HCT116 (cell line): ENCODE measurements around the gene GARIN5B. TPM values are rescaled to one million over a fixed set of nuclear protein-coding genes. Genes with fewer than 3 reads are reported as not detected.

Experiments used
- ATAC-seq: fragments of 200-7000 bp; cut with Tn5 transposase; 2 replicates; pipeline ENCODE4 v1.9.1; 2020; ENCODE audit warnings: mild to moderate bottlenecking, moderate library complexity
- BruUV-seq: library from RNA; stranded (reverse); fragments of 400-500 nt; replicated peaks from 2 replicates; lab custom pipeline; 2021; lab: Mats Ljungman, UMichigan
- CTCF ChIA-PET: fragments of 300-600 bp; sonication (Branson Sonifier 250); formaldehyde crosslinking; loops from one replicate; lab custom pipeline; 2021; ENCODE audit warnings: antibody characterized with exemption; lab: Charles Lee
- POLR2A ChIA-PET: fragments of 300-600, 350-600 bp; sonication (Branson Sonifier 250); formaldehyde crosslinking; loops from one replicate; lab custom pipeline; 2021; ENCODE audit warnings: antibody characterized with exemption; lab: Charles Lee
- RAD21 ChIA-PET, 2 experiments: fragments of 300-600 bp; sonication (Branson Sonifier 250); formaldehyde crosslinking; loops; one replicate each; lab custom pipeline; 2023; ENCODE audit warnings: low total read pairs in 2 of 2; ENCODE audit not compliant: uncharacterized antibody in 2 of 2, unreplicated experiment in 2 of 2, low non-redundant PET in 1 of 2; lab: Charles Lee
- DNase-seq: peaks from one replicate; pipeline ENCODE4 v3.0.0-alpha.2; 2010; ENCODE audit warnings: low read depth, low spot score
- H2AFZ ChIP-seq: fragments of 200-600 bp; shearing (Covaris generic), sonication (generic); 2 replicates; pipeline ENCODE4 v1.6.1; 2017; ENCODE audit warnings: low read depth, mixed run types, mixed read lengths, antibody characterized with exemption, low read length; ENCODE audit not compliant: poor library complexity, severe bottlenecking
- H3K27ac ChIP-seq: 2 replicates; pipeline ENCODE4 v1.5.1; 2012; ENCODE audit warnings: low read depth, low read length
- H3K27me3 ChIP-seq: fragments of 200-600 bp; sonication (generic); 2 replicates; pipeline ENCODE4 v1.6.1; 2016; ENCODE audit warnings: mixed run types, low read length, mixed read lengths; ENCODE audit not compliant: insufficient read depth
- H3K36me3 ChIP-seq, 2 experiments: fragments of 200-500 bp in 1 of 2; fragments of 200-600 bp in 1 of 2; sonication (Bioruptor generic) in 1 of 2; sonication (generic) in 1 of 2; 2 replicates each; pipeline versions ENCODE4 v1.5.1 to v1.6.1; 2014 to 2016; ENCODE audit warnings: low read length in 2 of 2, inconsistent platforms in 1 of 2, mixed read lengths in 1 of 2, mixed run types in 1 of 2; ENCODE audit not compliant: insufficient read depth in 2 of 2, control insufficient read depth in 1 of 2
- H3K4me1 ChIP-seq, 2 experiments: fragments of 200-600 bp in 1 of 2; sonication (generic) in 1 of 2; 2 replicates each; pipeline versions ENCODE4 v1.5.1 to v1.6.1; 2012 to 2017; ENCODE audit warnings: low read length in 2 of 2, inconsistent platforms in 1 of 2, mild to moderate bottlenecking in 1 of 2, mixed read lengths in 1 of 2, mixed run types in 1 of 2, moderate library complexity in 1 of 2; ENCODE audit not compliant: insufficient read depth in 2 of 2, control insufficient read depth in 1 of 2
- H3K4me2 ChIP-seq: fragments of 200-600 bp; sonication (generic); 2 replicates; pipeline ENCODE4 v1.6.1; 2017; ENCODE audit warnings: mixed run types, low read length, mixed read lengths
- H3K4me3 ChIP-seq, 2 experiments: fragments of 200-600 bp in 1 of 2; sonication (generic) in 1 of 2; replicated peaks in 1 of 2; 2 replicates each; pipeline ENCODE4 v1.5.1; 2011 to 2016; ENCODE audit warnings: low read length in 2 of 2, control low read depth in 1 of 2, low read depth in 1 of 2, mild to moderate bottlenecking in 1 of 2, mixed read lengths in 1 of 2, mixed run types in 1 of 2
- H3K79me2 ChIP-seq: fragments of 200-600 bp; sonication (generic); 2 replicates; pipeline ENCODE4 v1.6.1; 2017; ENCODE audit warnings: mild to moderate bottlenecking, mixed run types, low read length, moderate library complexity, mixed read lengths; ENCODE audit not compliant: insufficient read depth
- H3K9ac ChIP-seq: fragments of 200-600 bp; sonication (generic); 2 replicates; pipeline ENCODE4 v1.6.1; 2016; ENCODE audit warnings: low read length, mixed read lengths
- H3K9me2 ChIP-seq: fragments of 200-600 bp; sonication (generic), shearing (Covaris generic); 2 replicates; pipeline ENCODE4 v1.6.1; 2017; ENCODE audit warnings: mixed run types, mild to moderate bottlenecking, moderate library complexity; ENCODE audit not compliant: insufficient read depth
- H3K9me3 ChIP-seq, 2 experiments: fragments of 200-500 bp in 1 of 2; fragments of 200-600 bp in 1 of 2; sonication (Bioruptor generic) in 1 of 2; sonication (generic) in 1 of 2; 2 replicates each; pipeline ENCODE4 v1.6.1; 2014 to 2017; ENCODE audit warnings: low read length in 2 of 2, mixed read lengths in 2 of 2, inconsistent platforms in 1 of 2, low read depth in 1 of 2, mild to moderate bottlenecking in 1 of 2, mixed run types in 1 of 2, moderate library complexity in 1 of 2; ENCODE audit not compliant: control insufficient read depth in 1 of 2, insufficient read depth in 1 of 2
- H4K20me1 ChIP-seq: fragments of 200-600 bp; sonication (generic), shearing (Covaris generic); 2 replicates; pipeline ENCODE4 v1.6.1; 2017; ENCODE audit warnings: mixed run types, mild to moderate bottlenecking, moderate library complexity; ENCODE audit not compliant: insufficient read depth
- EGR1 ChIP-seq: IDR thresholded peaks from 2 replicates; pipeline ENCODE4 v1.6.1; 2012; ENCODE audit warnings: low read depth
- EZH2phosphoT487 ChIP-seq: fragments of 200-600 bp; IDR thresholded peaks from 2 replicates; pipeline ENCODE4 v1.6.1; 2018; ENCODE audit warnings: antibody characterized with exemption, borderline replicate concordance
- JUND ChIP-seq: IDR thresholded peaks from 2 replicates; pipeline ENCODE4 v1.6.1; 2012
- POLR2A ChIP-seq: IDR thresholded peaks from 2 replicates; pipeline ENCODE4 v1.7.0; 2011; ENCODE audit warnings: borderline replicate concordance; ENCODE audit not compliant: insufficient read depth, insufficient read length; ENCODE audit errors: extremely low read depth
- POLR2AphosphoS5 ChIP-seq: IDR thresholded peaks from 2 replicates; pipeline ENCODE4 v1.6.1; 2011; ENCODE audit warnings: mild to moderate bottlenecking, low read depth, low read length, moderate library complexity
- SIN3A ChIP-seq: IDR thresholded peaks from 2 replicates; pipeline ENCODE4 v1.6.1; 2012; ENCODE audit warnings: low read depth
- ZFX ChIP-seq: fragments of 450-650 bp; IDR thresholded peaks from 2 replicates; pipeline ENCODE4 v1.6.1; 2017
- intact Hi-C: fragments of 100-400 bp; cut with micrococcal nuclease; formaldehyde crosslinking; loops from 2 replicates; pipeline ENCODE4 v1.10.0; 2022
- total RNA-seq: library from RNA; stranded (reverse); gene quantifications from one replicate; pipeline ENCODE4 v1.2.1, GENCODE V29; 2021; ENCODE audit not compliant: unreplicated experiment
- TF ChIP-seq, protein P1 (sequence below): IDR thresholded peaks from 2 replicates; pipeline ENCODE4 v1.6.1; 2011; ENCODE audit warnings: mild to moderate bottlenecking, low read length, moderate library complexity; ENCODE audit not compliant: insufficient replicate concordance; ENCODE audit errors: extremely low read depth
- TF ChIP-seq, protein P2 (sequence below): IDR thresholded peaks from 2 replicates; pipeline ENCODE4 v1.6.1; 2012
- TF ChIP-seq, protein P3 (sequence below): IDR thresholded peaks from 2 replicates; pipeline ENCODE4 v1.6.1; 2012

The GARIN5B gene
- total RNA-seq, 1 experiment from 2014 or later, result not detected

DNA sequence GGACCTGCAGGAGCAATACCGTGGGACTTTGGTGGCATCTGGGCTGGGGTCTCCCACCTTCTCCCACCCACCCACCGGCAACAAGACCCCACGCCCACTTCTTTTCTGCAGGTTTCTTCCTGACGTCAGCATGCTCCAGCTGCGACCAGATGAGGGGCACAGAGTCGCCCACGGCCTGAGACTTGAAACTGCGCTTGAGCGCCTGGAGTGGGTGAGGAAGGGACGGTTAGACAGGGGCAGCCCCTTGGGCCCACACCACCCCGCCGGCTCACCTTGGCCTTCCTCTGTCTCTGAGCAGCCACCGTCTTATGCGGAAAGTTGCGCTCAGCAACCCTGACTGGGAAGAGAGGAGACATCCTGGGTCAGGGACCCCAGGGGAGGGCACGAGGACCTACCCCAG, 2.2 kb downstream of the GARIN5B start:
- H3K4me2 ChIP-seq, result no peak overlapping the region
- H4K20me1 ChIP-seq, result no peaks in the 10 kb centered on the region
- H3K9me3 ChIP-seq, result no peaks in the 10 kb centered on the region
- DNase-seq (no peak), ATAC-seq (no peak)
- POLR2A ChIA-PET, result no interaction called here
- intact Hi-C loops, result no loop called here
- no peaks in the 10 kb centered on the region for H3K79me2 ChIP-seq
- no peak overlapping the region for H3K4me3 ChIP-seq
- H3K9me2 ChIP-seq, result no peaks in the 10 kb centered on the region
- no peak overlapping the region for H2AFZ ChIP-seq
- RAD21 ChIA-PET, result no interaction called here
- CTCF ChIA-PET, result no interaction called here
- H3K27me3 ChIP-seq, result no peaks in the 10 kb centered on the region
- no TSS peak for BruUV-seq
- no peak overlapping the region for H3K27ac ChIP-seq
- no peaks in the 10 kb centered on the region for H3K4me1 ChIP-seq
- TF ChIP-seq, protein P1, sequence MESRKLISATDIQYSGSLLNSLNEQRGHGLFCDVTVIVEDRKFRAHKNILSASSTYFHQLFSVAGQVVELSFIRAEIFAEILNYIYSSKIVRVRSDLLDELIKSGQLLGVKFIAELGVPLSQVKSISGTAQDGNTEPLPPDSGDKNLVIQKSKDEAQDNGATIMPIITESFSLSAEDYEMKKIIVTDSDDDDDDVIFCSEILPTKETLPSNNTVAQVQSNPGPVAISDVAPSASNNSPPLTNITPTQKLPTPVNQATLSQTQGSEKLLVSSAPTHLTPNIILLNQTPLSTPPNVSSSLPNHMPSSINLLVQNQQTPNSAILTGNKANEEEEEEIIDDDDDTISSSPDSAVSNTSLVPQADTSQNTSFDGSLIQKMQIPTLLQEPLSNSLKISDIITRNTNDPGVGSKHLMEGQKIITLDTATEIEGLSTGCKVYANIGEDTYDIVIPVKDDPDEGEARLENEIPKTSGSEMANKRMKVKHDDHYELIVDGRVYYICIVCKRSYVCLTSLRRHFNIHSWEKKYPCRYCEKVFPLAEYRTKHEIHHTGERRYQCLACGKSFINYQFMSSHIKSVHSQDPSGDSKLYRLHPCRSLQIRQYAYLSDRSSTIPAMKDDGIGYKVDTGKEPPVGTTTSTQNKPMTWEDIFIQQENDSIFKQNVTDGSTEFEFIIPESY, result no peak
- TF ChIP-seq POLR2AphosphoS5, result no peak
- TF ChIP-seq JUND, result no peak
- TF ChIP-seq ZFX, result no peak
- TF ChIP-seq, all 23 proteins: peak for 0
- no peaks in the 10 kb centered on the region for H3K36me3 ChIP-seq
- H3K9ac ChIP-seq, result no peak overlapping the region

DNA sequence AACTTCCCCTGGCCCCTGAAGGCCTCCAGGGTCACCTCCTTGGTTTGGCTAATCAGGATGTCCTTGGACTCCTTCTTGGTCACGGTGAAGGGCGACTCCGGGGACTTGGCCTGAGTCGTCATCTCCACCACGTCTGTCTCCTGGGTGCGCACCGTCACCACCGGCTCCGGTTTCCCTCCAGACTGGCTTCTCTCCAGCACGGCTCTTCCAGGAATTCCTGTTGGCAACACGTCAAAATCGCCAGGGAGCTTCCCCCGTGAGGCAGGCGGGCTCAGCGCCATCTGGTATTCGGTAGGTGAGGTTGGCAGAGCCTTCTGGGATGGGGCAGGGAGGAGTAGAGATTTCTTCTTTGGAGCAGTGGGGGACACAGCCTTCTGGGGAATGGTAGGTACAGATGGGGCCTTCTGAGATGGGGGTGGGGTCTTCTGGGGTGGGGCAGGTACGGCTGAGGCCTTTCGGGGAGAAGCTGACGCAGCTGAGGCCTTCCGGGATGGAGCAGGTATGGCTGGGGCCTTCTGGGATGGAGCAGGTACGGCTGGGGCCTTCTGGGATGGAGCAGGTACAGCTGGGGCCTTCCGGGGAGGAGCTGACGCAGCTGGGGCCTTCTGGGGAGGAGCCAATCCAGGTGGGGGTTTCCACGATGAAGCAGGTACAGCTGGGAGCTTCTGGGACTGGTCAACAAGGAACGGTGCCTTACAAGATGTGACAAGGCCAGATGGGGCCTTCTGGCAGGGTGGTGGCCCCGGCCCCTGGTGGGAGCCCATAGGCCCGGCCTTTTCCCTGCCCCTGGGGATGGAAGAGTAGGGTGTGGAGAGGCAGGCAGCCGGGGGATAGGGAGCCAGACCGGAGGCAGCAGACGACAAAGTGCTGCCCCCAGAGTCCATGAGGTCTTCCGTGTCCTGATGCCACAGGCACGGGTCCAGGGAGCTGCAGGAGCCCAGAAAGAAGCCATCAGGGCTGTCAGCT, 3.8 kb downstream of the GARIN5B start:
- ATAC-seq, result no peak
- no peak for DNase-seq
- no peak overlapping the region for H2AFZ ChIP-seq
- no peak overlapping the region for H3K4me3 ChIP-seq
- no peak overlapping the region for H3K27ac ChIP-seq
- no peak for TF ChIP-seq SIN3A
- TF ChIP-seq EZH2phosphoT487, result no peak
- no peak for TF ChIP-seq JUND
- no peak for TF ChIP-seq POLR2A
- TF ChIP-seq, protein P2, sequence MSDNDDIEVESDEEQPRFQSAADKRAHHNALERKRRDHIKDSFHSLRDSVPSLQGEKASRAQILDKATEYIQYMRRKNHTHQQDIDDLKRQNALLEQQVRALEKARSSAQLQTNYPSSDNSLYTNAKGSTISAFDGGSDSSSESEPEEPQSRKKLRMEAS, result no peak
- TF ChIP-seq, protein P3, sequence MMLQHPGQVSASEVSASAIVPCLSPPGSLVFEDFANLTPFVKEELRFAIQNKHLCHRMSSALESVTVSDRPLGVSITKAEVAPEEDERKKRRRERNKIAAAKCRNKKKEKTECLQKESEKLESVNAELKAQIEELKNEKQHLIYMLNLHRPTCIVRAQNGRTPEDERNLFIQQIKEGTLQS, result no peak
- TF ChIP-seq EGR1, result no peak
- ChIA-PET RAD21 (interaction anchor here in 1 of 2 experiments (0.5 kb wide), 1 partner anchor 47 kb away, joined by 4 read pairs; no protein-coding TSS in a partner anchor), CTCF (no interaction called here), POLR2A (no interaction called here)
- H3K36me3 ChIP-seq, result no peaks in the 10 kb centered on the region
- H3K9me2 ChIP-seq, result no peaks in the 10 kb centered on the region
- H3K9ac ChIP-seq, result no peak overlapping the region
- no peak overlapping the region for H3K4me2 ChIP-seq
- intact Hi-C loops, result no loop called here
- no TSS peak for BruUV-seq
- no peaks in the 10 kb centered on the region for H3K9me3 ChIP-seq
- H3K79me2 ChIP-seq, result no peaks in the 10 kb centered on the region
- H3K4me1 ChIP-seq, result peaks cover 2 to 5% of the 10 kb centered on the region in 2 experiments; a peak in 3 of 4 replicates
- H3K27me3 ChIP-seq, result no peaks in the 10 kb centered on the region
- no peaks in the 10 kb centered on the region for H4K20me1 ChIP-seq
